HG03460 (cell line): ENCODE measurements around the gene SOBP.
"Not testable (repeated sequence)": the region's sequence is repeated elsewhere in the genome, so short reads cannot be mapped to it uniquely, and the experiment has no call there.

Experiments used
- ATAC-seq: cut with Tn5 transposase; IDR thresholded peaks from one replicate; pipeline ENCODE4 v1.9.1; 2021; ENCODE audit not compliant: unreplicated experiment

Gene SOBP

DNA sequence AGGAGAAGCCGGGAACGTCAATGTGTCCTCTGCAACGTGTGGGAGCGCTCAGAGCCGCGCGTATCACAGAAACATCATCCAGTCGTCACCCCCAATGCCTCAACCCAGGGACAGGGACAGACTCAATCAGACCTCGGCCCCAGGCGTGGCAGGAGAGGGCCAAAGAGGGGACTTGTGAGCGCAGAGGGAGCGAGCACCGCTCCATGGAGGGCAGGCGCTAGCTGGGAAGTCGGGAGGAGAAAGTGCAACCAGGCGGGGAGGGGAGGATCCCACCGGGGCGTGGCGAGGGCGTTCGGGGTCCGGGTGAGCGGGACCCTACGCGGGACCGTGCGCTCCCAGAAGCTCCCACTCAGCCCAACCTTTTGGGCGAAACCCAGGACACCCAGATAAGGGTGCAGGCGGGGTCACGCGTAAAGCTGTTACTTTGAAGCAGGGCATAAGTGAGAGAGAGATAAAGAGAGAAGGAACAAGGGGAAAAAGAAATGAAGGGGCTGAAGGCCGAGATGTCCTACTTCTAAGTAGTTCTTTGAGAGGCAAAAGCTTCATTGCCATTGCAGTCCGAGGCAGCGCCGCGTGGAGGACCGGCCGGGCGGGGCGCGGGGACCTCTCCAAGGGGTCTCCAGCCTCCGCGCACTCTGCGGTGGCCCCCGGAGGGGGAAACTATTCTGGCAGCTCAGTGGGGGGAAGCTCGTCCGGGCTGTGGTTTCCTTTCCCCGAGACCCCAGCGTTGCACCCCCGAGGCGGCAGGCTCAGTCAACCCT, 862 bp upstream of the SOBP start:
- no peak for ATAC-seq

DNA sequence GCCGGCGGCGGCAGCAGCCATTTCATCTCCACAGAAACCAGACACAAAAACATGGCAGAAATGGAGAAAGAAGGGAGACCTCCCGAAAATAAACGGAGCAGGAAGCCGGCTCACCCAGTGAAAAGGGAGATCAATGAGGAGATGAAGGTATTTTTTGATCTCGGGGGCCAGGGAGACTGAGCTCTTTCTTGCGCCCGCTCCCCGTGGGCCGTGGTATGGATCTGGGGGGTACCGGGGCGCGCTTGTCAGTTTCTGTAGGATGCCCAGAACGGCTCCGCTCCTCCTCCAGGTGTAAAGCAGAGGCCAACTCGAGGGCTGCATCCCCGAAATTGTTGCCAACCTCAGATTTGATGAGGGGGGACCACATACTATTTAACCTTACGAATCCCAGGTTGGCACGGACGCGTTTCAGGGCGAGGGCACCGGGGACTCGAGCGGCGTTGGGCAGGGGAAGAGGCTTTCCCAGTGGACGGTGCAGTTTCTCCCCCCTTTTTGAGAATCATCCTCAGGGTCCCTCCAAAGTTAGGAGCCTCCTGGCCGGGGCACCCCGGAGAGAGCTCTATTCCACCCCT, 735 bp downstream of the SOBP start:
- no peak for ATAC-seq

DNA sequence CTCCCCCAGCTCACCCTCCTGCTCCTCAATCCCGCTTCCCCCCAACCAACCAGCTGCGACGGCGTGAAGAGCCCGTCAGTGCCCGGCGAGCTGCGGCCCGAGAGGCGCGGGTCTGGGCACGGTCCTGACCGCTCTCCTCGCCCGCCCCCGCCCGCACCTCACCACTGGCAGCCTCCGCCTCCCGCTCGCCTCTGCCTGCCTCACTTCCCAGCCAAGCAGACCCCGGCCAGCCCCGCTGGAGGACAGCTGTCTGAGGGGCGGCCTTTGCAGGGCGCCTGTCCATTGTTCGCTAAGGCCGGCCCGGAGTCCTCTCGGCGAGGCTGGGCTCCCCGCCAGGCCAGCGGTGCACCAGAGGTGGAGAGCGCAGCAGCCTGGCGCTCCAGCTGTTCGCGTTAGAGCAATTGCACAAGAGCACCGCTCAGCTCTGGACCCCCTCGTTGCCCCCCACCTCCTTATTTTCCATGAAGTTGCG, 1.3 kb downstream of the SOBP start:
- ATAC-seq, result no peak

DNA sequence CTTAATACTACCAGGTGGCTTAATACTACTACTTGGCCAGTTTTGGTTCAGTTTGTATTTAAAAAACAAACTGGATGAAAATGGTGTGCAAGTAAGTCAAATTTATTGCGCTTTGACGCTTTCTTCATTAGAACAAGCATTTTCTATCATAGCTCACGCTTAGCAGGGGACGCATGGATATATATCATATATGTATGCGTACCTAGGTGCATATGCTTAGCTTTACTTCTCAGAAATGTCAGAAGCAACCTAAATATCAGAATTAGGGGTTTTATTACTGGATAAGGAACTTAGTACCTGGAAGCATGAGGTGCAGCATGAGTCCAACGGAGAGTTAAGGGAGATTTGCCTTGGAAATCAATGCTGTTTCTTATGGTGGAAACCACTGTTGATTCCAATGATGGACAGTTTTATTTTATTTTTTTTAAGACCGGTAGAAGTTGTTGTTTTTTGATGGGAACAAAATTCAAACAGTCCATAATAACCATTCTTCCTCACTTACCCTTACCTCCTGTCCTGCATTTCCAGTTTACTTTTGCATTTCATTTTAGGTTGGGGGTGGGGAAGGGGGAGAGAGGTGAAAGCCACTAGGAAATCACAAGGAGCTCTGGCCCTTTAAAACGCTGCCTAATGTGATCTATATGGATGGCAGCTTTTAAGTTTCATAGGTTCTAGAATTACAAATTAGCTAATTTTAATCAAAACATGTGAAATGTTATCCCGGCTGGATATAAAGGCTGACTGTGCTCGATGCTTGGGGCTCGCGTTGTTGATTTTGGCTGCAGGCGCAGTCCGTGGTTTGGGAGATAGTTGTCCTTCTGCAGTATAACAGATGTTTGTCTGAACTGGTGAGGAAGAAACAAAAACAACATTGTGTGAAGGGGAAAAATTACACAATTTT, 2.1 kb downstream of the SOBP start:
- no peak for ATAC-seq

DNA sequence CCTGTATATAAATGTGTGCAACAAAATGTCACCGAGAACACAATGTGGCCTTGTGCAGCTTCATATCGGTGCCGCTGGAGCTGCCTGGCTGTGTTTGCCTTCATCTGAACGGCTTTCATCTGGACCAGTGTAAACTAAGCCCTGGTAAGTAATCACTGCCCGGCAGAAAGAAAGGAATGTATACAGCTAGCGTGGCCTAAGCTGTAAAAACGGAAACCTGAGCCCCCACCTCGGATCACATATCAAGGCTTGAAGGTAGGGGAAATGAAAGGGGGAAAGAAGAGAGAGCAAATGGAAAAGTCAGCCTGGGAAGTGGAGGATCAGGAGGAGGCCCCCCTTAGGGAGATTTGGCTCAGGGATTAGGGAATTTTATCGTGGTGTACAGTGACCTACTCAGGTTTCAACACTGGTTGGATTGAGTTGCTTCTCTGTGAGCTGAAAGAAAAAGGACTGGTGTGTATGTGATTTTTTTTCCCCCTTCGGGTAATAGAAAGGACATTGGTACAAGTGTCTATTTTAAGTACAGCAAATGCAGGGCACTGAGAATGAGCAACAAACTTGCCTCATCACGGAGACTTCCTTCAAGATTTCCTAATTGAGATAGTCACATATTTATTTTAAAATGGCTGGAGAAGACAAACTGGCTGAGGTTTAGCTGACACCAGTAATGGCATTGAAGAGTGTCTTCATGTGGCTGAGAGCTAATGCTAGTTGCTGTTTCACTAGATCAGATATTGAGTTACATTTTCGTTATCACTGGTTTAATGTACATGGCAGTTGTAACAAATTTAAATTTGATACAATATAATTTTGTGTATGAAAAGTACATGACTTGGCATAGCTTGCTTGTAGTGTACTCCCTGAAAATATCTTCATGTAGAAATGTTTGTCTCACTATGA, 3.5 kb downstream of the SOBP start:
- ATAC-seq, result no peak

DNA sequence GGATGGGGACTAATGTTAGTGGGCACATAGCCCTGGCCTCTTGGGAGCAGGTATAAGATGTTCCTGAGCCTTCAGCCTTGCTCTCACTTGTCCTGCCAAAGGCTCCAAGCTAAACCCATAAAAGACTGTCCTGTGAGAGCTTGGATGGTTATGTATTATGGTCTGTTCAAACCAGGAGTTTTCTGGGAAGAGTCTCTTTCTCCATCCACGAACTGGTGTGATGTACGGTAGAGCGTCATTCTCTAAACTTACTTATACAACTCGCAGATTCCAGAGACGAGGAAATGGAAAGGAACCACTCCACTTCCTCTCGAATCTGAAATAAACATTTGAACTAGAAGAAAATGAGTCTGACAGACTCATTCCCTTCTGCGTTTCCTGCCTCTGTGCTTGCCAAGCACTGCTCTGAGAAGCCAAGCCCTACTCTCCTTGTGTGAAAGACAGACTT, 5.3 kb downstream of the SOBP start:
- no peak for ATAC-seq

DNA sequence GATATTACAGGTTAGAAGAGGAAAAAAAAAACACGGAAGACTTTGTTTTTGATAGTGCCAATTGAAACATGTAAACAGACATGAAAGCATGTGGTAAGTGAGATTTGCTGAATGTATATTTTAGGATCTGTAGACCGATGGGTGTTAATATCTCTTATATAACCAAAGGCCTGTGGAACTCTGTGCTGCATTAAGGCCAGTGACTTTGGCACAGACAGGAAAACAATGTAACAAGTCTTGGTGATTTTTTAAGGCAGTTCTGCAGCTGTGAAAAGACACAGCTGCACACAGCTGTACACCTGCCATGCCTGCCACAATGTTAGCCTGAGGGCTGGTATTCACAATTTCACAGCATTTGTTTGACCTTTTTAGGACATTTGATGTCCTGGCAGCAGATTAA, 6.1 kb downstream of the SOBP start:
- no peak for ATAC-seq

DNA sequence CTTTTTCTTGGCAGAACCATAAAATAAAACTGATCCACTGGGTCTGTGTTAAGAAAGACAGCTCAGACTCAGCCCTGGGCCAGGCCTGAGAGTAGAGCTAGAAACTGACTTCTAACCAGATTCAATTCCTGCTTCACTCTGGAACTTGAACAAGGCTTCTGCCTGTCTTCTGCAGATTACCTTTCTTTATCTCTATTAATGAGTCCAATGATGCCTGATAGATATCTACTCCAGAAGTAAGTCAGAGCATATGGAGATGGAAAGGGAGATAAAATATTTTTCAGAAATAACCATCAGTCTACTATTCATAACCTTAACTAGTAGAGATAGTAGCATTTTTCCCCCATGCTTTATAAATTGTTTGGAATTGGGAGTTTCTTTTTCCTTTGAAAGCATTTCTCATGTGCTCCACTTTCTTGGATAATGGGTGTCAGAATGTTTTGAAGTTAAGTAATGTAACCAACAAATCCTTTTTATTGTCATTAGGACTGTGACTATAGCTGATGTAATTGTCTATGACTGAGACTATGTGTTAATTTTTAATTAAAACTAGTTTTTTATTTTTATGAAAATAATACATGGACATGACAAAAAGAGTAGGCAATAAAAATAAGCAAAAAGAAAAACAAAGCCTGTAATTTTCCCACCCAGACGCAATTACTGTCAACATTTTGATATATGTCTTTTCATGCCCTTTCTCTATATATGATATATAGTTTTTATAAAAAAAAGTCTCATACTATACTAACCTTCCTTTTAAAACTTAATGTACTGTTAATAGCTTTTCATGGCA, 7.2 kb downstream of the SOBP start:
- ATAC-seq, result no peak

DNA sequence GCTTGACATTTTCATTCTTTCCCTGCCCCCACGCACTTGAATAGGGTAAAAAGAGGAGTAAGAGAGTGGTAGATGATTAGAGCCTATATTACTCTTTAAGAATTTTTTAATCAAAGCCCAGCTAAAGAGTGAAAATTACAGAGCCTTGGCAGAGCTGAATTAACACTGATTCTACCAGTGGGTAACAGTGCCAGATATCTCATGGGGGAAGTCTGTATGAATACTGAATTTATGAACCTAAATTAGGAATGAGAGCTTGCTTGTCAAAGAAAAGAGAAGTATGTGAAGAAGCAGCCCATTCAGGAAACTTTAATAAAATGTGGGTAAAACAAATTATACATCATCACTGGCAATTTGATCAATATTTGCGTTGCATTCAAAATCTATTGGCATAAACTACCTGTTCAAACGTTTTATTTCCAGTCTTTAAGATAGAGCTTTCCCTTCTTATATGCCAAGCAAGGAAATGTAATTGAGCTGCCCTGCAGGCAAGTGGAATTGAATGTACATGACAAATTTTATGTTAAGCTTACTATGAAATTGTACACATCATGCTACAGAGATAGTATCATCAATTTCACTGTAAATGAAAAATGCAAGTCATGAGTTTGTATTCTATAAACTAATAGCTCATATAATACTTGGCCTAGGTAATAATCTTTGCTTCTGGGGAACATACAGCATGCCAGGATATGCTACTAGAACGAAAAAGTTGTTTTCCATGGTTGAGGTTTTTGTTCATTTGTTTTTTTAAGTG, 14.5 kb downstream of the SOBP start:
- no peak for ATAC-seq

DNA sequence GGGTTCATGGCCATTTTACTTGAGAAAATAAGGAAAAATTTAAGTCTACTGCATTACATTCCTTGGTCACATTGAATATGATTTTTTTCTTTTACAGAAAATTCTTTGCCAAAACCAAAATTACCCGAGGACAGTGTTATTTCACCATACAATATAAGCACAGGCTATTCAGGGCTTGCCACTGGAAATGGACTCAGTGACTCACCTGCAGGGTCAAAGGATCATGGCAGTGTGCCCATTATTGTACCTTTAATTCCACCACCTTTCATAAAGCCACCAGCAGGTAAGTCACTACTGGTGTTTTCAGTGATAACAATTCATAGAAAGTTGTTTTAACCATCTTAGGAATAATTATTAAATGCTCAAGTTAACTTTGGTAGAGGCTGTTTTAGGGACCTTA, 16.2 kb downstream of the SOBP start:
- no peak for ATAC-seq

DNA sequence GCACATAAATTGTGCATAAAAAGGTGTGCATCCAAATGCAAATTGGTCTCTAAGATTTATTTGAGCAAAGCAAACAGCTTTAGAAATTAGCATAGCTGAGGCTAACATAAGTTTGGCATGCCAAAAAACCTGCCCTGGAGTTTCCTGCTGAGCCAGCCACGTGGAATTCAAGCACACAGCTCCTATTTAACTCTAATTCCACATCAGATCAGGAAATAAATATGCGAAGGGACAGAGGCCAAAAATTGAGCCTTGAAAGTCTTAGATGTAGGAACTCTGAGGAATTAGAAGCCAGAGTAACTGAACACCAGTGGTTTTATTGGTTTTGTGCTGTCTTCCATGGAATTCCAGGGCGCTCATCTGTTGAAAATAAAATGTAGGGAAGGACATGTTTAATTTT, 19.6 kb downstream of the SOBP start:
- ATAC-seq, result no peak

DNA sequence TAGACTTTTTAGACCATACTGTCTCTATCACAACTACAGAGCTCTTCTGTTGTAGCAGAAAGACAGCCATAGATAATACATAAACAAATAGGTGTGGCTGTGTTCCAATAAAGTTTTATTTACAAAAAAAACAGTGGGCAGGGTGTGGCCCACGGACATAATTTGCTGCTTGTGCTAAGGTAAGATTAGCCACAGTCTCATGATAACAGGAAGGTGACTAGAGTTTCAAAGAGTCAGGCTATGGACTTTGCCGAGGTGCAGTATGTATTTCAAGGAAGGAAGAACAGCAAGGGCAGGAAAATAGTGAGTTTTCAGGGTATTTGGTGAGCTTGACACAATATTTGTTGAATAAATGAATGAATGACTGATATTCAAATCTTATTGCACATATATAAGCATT, 20.2 kb downstream of the SOBP start:
- no peak for ATAC-seq

DNA sequence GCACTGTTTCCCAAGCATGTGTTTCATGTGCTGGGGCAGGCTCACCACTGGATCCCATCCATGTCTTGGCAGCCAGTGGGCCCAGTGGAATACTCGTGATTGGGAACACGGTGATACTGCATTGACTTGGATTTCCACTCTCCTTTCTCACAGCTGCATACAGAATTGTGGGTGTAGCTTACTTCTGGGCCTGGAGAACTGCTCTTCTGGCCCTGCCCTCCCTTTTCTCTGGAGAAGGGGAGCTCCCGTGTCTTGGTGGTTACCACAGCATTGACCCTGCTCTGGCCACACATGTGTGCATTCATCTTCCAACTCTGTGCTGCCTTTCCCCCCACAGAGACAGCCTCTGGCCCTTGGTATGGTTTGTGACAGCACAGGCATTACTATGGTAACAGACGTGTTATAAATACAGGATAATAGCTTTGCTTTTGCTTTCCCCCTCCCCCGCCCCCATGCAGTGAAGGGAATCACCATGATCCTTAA, 21.6 kb downstream of the SOBP start:
- ATAC-seq, result no peak

DNA sequence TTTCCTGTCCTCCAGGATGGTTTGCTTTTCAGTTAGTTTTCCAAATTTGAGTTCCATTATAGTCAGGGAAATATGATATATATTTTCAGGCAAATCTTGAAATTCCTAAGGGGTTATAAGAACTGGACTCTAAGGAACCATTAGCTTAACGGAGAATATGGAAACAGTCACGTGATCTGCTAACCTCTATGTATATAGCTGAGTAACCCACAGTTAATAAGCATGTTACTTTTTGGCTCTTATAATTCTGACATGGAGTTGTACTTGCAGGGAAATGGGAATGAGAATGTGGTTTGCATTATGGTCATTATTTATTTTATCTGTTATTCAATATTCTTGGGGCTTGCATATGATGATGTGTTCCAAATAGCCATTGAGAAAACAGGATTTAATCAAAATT, 23.3 kb downstream of the SOBP start:
- ATAC-seq, result no peak

DNA sequence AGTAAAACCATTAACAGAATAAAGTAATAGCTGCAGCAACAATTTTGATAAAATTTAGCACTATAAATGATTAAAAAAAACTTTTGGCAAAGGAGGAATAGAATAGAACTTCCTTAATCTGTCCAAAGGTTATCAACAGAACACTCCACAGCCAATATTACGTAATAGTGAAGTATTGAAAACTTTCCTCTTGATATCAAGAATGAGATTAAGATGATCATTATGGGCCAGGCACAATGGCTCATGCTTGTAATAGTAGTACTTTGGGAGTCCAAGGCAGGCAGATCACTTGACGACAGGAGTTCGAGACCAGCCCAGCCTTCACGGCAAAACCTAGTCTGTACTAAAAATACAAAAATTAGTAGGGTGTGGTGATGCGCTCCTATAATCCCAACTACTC, 26.0 kb downstream of the SOBP start:
- ATAC-seq, result no peak

DNA sequence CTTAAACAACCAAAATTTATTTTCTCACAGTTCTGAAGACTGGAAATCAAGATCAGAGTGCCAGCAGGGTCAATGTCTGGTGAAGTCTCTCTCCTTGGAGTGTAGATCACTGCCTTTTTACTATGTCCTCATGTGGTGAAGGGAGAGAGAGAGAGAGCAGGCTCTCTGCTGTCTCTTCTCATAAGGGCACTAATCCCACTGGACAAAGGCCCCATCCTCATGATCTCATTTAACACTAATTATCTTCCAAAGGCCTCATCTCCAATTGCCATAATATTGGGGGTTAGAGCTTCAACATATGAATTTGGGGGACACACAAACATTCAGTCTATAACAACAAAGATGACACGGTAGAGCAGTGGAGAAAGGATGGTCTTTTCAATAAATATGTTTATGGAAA, 27.4 kb downstream of the SOBP start:
- ATAC-seq, result no peak

DNA sequence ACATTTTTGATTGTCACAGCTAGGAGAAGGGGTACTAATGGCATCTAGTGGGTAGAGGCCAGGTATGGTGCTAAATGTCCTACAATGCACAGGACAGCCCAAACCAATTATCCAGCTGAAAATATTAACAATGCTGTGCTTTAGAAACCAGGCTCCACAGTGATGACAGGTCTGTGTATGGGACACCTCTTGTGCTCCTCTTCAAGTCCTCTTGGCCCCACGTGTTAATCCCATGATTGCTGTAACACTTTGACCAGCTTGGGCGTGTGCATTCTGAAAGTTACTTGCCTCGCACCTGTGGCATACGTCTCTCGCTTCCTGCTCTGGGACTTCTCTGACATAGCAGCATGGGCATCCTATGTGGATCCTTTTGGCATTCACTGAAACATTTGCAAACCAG, 29.3 kb downstream of the SOBP start:
- ATAC-seq, result not testable (repeated sequence)

DNA sequence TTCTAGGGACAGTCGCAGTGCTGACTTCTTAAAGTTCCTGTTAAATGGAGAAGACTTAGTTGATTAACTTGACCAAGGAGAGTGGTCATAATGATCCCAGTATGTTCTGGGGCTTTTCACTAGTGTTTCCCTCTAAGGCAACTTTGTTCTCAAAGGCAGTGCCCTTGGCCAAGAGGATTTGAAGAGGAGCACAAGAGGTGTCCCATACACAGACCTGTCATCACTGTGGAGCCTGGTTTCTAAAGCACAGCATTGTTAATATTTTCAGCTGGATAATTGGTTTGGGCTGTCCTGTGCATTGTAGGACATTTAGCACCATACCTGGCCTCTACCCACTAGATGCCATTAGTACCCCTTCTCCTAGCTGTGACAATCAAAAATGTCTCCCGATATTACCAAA, 30.8 kb downstream of the SOBP start:
- not testable (repeated sequence) for ATAC-seq
